ENCODE results near the gene DUSP12. TPM values are rescaled to one million over a fixed set of nuclear protein-coding genes. Genes with fewer than 3 reads are reported as not detected.
A peak's percentile ranks its signal among the peaks of the same experiment; 100 is the strongest.

Gene DUSP12
- total and polyA plus RNA-seq, 9 of the 15 experiments (the other 6 are each of a cell fraction or from before 2014, with no cell fraction given) = 10.4 to 81.4 (median 43.6) TPM

GRCh38 chr1:161731981-161732718, 17.4 kb upstream of the DUSP12 start (continued):
- TF ChIP-seq PRDM10 (IDR thresholded peaks at IDR 0.05; ENCODE audit: partially characterized antibody) (peak; percentile 93), CEBPB (tag; IDR thresholded peaks at IDR 0.05) (peak; percentile 44; the same call in 1 of the 2 replicates), ZC3H4 (CRISPR knock-in tag; IDR thresholded peaks at IDR 0.05; ENCODE audit: borderline replicate concordance) (no peak)

GRCh38 chr1:161733526-161733925, 16.1 kb upstream of the DUSP12 start:
- no TSS peak for BruUV-seq (replicated peaks)
- Histone ChIP-seq H3K36me3 (ENCODE audit: control insufficient read depth, insufficient read depth, low read length) (no peaks in the 10 kb centered on the region), H3K4me2 (ENCODE audit: insufficient read depth, low read length) (no peak overlapping the region), H3K9ac (ENCODE audit: insufficient read depth in 1 of 2, low read depth in 2 of 2, low read length in 2 of 2) (no peak overlapping the region), H3K9me1 (ENCODE audit: control insufficient read depth, insufficient read depth, low read length) (no peaks in the 10 kb centered on the region), H3K4me1 (replicated peaks in 1 of 2; ENCODE audit: control insufficient read depth in 2 of 2, insufficient read depth in 2 of 2, low read length in 2 of 2) (peaks cover 0 to 42% of the 10 kb centered on the region in 2 experiments; a peak in 4 of 5 replicates), H3K27ac (ENCODE audit: extremely low read depth, low read depth, low read length) (no peak overlapping the region), H3K9me3 (replicated peaks; ENCODE audit: control insufficient read depth, insufficient read depth, low read depth, low read length) (no peaks in the 10 kb centered on the region), H3K79me2 (ENCODE audit: control insufficient read depth, insufficient read depth, low read length) (no peaks in the 10 kb centered on the region), H2AFZ (ENCODE audit: low read depth, low read length) (peak overlapping the region; percentile 30), H3K4me3 (no peak overlapping the region), H4K20me1 (replicated peaks; ENCODE audit: control insufficient read depth, insufficient read depth, low read length) (no peaks in the 10 kb centered on the region), H3K27me3 (ENCODE audit: control insufficient read depth in 2 of 2, insufficient read depth in 2 of 2, low read length in 2 of 2) (no peaks in the 10 kb centered on the region)
- no peak for FAIRE-seq
- ChIA-PET CTCF (ENCODE audit: low intra/inter-chr PET ratio) (no interaction called here), POLR2A (interaction anchor here (1.1 kb wide), 1 partner anchor 16 kb away, joined by 3 read pairs; the partner anchor contains the start of gene DUSP12)
- 5% methylated on average over 1 of the region's 1 CpG for WGBS (ENCODE audit: insufficient coverage, low coverage, missing lambda C conversion rate)
- intact Hi-C loops (cut with micrococcal nuclease) (no loop called here), in situ Hi-C loops (cut with MboI) (no loop called here)
- no peak for ATAC-seq
- DNase-seq (ENCODE audit: extremely low read depth in 1 of 4, low spot score in 3 of 4) = no peak
- no peak for TF ChIP-seq MAZ (CRISPR knock-in tag; conservative IDR thresholded peaks at IDR 0.05 in 1 of 2, IDR thresholded peaks at IDR 0.05 in 1 of 2)
- no peak for TF ChIP-seq ZNF316 (IDR thresholded peaks at IDR 0.05)
- TF ChIP-seq NR2C2 (CRISPR knock-in tag; IDR thresholded peaks at IDR 0.05) = no peak
- TF ChIP-seq NR2C2 (tag; IDR thresholded peaks at IDR 0.05) = no peak
- no peak for TF ChIP-seq MNT (conservative IDR thresholded peaks at IDR 0.05)
- TF ChIP-seq HNRNPUL1 (IDR thresholded peaks at IDR 0.05; ENCODE audit: low read length) = no peak
- TF ChIP-seq CEBPG (CRISPR knock-in tag; IDR thresholded peaks at IDR 0.05) = no peak
- TF ChIP-seq CEBPG (tag; conservative IDR thresholded peaks at IDR 0.05 in 1 of 2, IDR thresholded peaks at IDR 0.05 in 1 of 2) = peak in 1 of 2 experiments; percentile 66; a peak in 2 of 4 replicates
- no peak for TF ChIP-seq ZFPM2 (CRISPR knock-in tag; IDR thresholded peaks at IDR 0.05)
- no peak for TF ChIP-seq ZBTB1 (CRISPR knock-in tag; IDR thresholded peaks at IDR 0.05; ENCODE audit: borderline replicate concordance, low read depth)
- no peak for TF ChIP-seq CHD1 (IDR thresholded peaks at IDR 0.05; ENCODE audit: low read length)
- no peak for TF ChIP-seq FOXK1 (CRISPR knock-in tag; IDR thresholded peaks at IDR 0.05; ENCODE audit: borderline replicate concordance)
- TF ChIP-seq ZNF23 (CRISPR knock-in tag; IDR thresholded peaks at IDR 0.05) = no peak
